DOHH2 (cell line): ENCODE results near the gene POU2F3.
A peak's percentile ranks its signal among the peaks of the same experiment; 100 is the strongest.

Source experiments
- H3F3A ChIP-seq: fragments of 200-600 bp; sonication (generic), shearing (Covaris generic); 2 replicates; pipeline ENCODE4 v1.6.0; 2016; ENCODE audit warnings: antibody characterized with exemption, mild to moderate bottlenecking; ENCODE audit not compliant: control insufficient read depth, insufficient read depth
- H3K27ac ChIP-seq: fragments of 200-600 bp; sonication (generic); 2 replicates; pipeline ENCODE4 v1.5.1; 2014; ENCODE audit warnings: low read depth, mild to moderate bottlenecking, low read length, moderate library complexity
- H3K27me3 ChIP-seq: fragments of 200-600 bp; sonication (generic); 2 replicates; pipeline ENCODE4 v1.6.1; 2014; ENCODE audit warnings: mild to moderate bottlenecking, low read length, mixed read lengths; ENCODE audit not compliant: control insufficient read depth
- H3K36me3 ChIP-seq: fragments of 200-600 bp; sonication (generic); 2 replicates; pipeline ENCODE4 v1.6.1; 2014; ENCODE audit warnings: mild to moderate bottlenecking, low read length, moderate library complexity, mixed read lengths; ENCODE audit not compliant: control insufficient read depth
- H3K4me1 ChIP-seq: fragments of 200-600 bp; sonication (generic); 2 replicates; pipeline ENCODE4 v1.6.1; 2014; ENCODE audit warnings: mild to moderate bottlenecking, low read length, mixed read lengths; ENCODE audit not compliant: control insufficient read depth
- H3K4me2 ChIP-seq: fragments of 200-600 bp; sonication (generic); 2 replicates; pipeline ENCODE4 v1.6.0; 2014; ENCODE audit warnings: mild to moderate bottlenecking, low read length, moderate library complexity
- H3K4me3 ChIP-seq: fragments of 200-600 bp; sonication (generic); 2 replicates; pipeline ENCODE4 v1.5.1; 2014; ENCODE audit warnings: mild to moderate bottlenecking, low read length, mixed read lengths
- H3K79me2 ChIP-seq: fragments of 200-600 bp; sonication (generic); 2 replicates; pipeline ENCODE4 v1.6.1; 2014; ENCODE audit warnings: mild to moderate bottlenecking, low read length, mixed read lengths; ENCODE audit not compliant: control insufficient read depth
- H3K9me2 ChIP-seq: fragments of 200-600 bp; sonication (generic); replicated peaks from 2 replicates; pipeline ENCODE4 v1.6.1; 2014; ENCODE audit warnings: mild to moderate bottlenecking, low read length, mixed read lengths; ENCODE audit not compliant: control insufficient read depth
- H3K9me3 ChIP-seq: fragments of 200-600 bp; sonication (generic); 2 replicates; pipeline ENCODE4 v1.6.1; 2014; ENCODE audit warnings: antibody characterized with exemption, low read length, mixed read lengths; ENCODE audit not compliant: control insufficient read depth, insufficient read depth
- H4K20me1 ChIP-seq: fragments of 200-600 bp; sonication (generic); 2 replicates; pipeline ENCODE4 v1.6.0; 2014; ENCODE audit warnings: low read depth, mild to moderate bottlenecking, antibody characterized with exemption, low read length, moderate library complexity; ENCODE audit not compliant: control insufficient read depth, insufficient read depth
- CTCF ChIP-seq: fragments of 200-600 bp; sonication (generic); IDR thresholded peaks from one replicate; pipeline ENCODE4 v1.5.1; 2014; ENCODE audit warnings: antibody characterized with exemption, mild to moderate bottlenecking, low read depth, low read length; ENCODE audit not compliant: poor library complexity, severe bottlenecking
- EZH2phosphoT487 ChIP-seq: fragments of 200-600 bp; sonication (generic); IDR thresholded peaks from 2 replicates; pipeline ENCODE4 v1.6.1; 2017; ENCODE audit warnings: borderline replicate concordance, mild to moderate bottlenecking, antibody characterized with exemption, low read length, moderate library complexity, mixed read lengths

The POU2F3 gene

DNA sequence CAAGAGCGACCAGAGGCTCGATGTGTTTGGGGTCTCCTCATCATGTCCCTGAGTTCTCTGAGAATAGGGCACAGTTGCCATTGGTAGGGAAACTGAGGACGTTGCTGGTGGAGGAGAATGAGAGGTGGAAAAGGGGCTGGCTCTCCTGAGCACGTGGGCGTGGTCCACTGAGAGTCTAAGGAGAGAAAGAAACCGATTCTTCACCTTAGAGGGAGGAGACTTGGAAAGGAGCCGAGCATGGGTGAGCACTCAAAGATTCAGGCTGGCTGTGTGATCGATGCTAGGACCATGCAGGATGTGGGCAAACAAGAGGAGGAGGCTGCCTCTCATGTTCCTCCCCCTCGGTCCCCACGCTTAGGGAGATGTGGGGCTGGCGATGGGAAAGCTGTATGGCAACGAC is 65.3 kb downstream of the POU2F3 start:
- no peaks in the 10 kb centered on the region for H3K36me3 ChIP-seq
- H3K4me2 ChIP-seq = no peak overlapping the region
- H3F3A ChIP-seq = no peaks in the 10 kb centered on the region
- H3K4me3 ChIP-seq = no peak overlapping the region
- H3K27me3 ChIP-seq = peaks cover 11% of the 10 kb centered on the region; the same call in 1 of the 2 replicates
- peaks cover 4% of the 10 kb centered on the region for H3K4me1 ChIP-seq
- TF ChIP-seq EZH2phosphoT487 (no peak), CTCF (no peak)
- peaks cover 3% of the 10 kb centered on the region for H4K20me1 ChIP-seq
- no peaks in the 10 kb centered on the region for H3K79me2 ChIP-seq
- no peak overlapping the region for H3K27ac ChIP-seq
- H3K9me2 ChIP-seq = no peaks in the 10 kb centered on the region
- no peaks in the 10 kb centered on the region for H3K9me3 ChIP-seq

- Histone ChIP-seq H3K27ac (no peak overlapping the region), H3K4me2 (no peak overlapping the region)
Measured at GRCh38 chr11:120306519-120307242, 66.7 kb downstream of the POU2F3 start.

GRCh38 chr11:120307476-120307875 is 67.5 kb downstream of the POU2F3 start:
- Histone ChIP-seq H4K20me1 (peaks cover 3% of the 10 kb centered on the region), H3K36me3 (no peaks in the 10 kb centered on the region), H3K4me1 (peaks cover 4% of the 10 kb centered on the region), H3K79me2 (no peaks in the 10 kb centered on the region), H3K9me2 (no peaks in the 10 kb centered on the region), H3K4me2 (no peak overlapping the region), H3K27me3 (peaks cover 14% of the 10 kb centered on the region; the same call in 1 of the 2 replicates), H3K9me3 (no peaks in the 10 kb centered on the region), H3F3A (no peaks in the 10 kb centered on the region), H3K27ac (no peak overlapping the region), H3K4me3 (no peak overlapping the region)
- TF ChIP-seq CTCF (no peak), EZH2phosphoT487 (no peak)

More at GRCh38 chr11:120306519-120307242, 66.7 kb downstream of the POU2F3 start:
- Histone ChIP-seq H3K9me3 (no peaks in the 10 kb centered on the region), H3K4me3 (no peak overlapping the region), H3K79me2 (no peaks in the 10 kb centered on the region), H4K20me1 (peaks cover 3% of the 10 kb centered on the region), H3K4me1 (peaks cover 4% of the 10 kb centered on the region), H3K36me3 (no peaks in the 10 kb centered on the region), H3F3A (no peaks in the 10 kb centered on the region), H3K9me2 (no peaks in the 10 kb centered on the region), H3K27me3 (peaks cover 14% of the 10 kb centered on the region; the same call in 1 of the 2 replicates)
- TF ChIP-seq CTCF (peak; percentile 12), EZH2phosphoT487 (no peak)
